ENCODE data around the gene SOX6. TPM values are rescaled to one million over a fixed set of nuclear protein-coding genes. Genes with fewer than 3 reads are reported as not detected.

SOX6 gene
- total RNA-seq, 1 experiment from 2014 or later: not detected

- Histone ChIP-seq H3K4me2 (ENCODE audit: insufficient read depth, insufficient read length, low read length) (no peak overlapping the region), H3K14ac (ENCODE audit: insufficient read depth, low read length) (no peak overlapping the region), H3K18ac (ENCODE audit: insufficient read length, low read depth, low read length) (no peak overlapping the region), H2BK120ac (ENCODE audit: low read depth, low read length, poor library complexity, severe bottlenecking) (no peak overlapping the region), H2AK5ac (ENCODE audit: insufficient read length, low read length) (no peak overlapping the region), H3K27me3 (ENCODE audit: insufficient read depth, low read length) (no peaks in the 10 kb centered on the region), H4K20me1 (ENCODE audit: control insufficient read depth, insufficient read depth, insufficient read length) (no peaks in the 10 kb centered on the region), H2BK5ac (ENCODE audit: insufficient read length, low read length) (no peak overlapping the region), H3K23ac (ENCODE audit: insufficient read length, low read depth, low read length) (no peak overlapping the region), H2BK20ac (ENCODE audit: low read depth, low read length, poor library complexity, severe bottlenecking) (no peak overlapping the region), H3K4me1 (ENCODE audit: insufficient read depth, low read length) (no peaks in the 10 kb centered on the region), H3K56ac (ENCODE audit: insufficient read length, low read depth, low read length) (no peak overlapping the region), H3K9ac (ENCODE audit: extremely low read depth, insufficient read length, low read length) (no peak overlapping the region), H2AFZ (ENCODE audit: low read length) (no peak overlapping the region), H2BK12ac (ENCODE audit: insufficient read length, low read depth, low read length) (no peak overlapping the region), H4K5ac (ENCODE audit: insufficient read length, low read depth, low read length) (no peak overlapping the region), H3K9me3 (ENCODE audit: control insufficient read depth, low read depth, low read length) (no peaks in the 10 kb centered on the region), H3K4ac (ENCODE audit: low read depth, low read length) (no peak overlapping the region), H3T11ph (ENCODE audit: low read length) (no peak overlapping the region), H4K91ac (ENCODE audit: insufficient read length, low read depth, low read length) (no peak overlapping the region), H3K79me1 (ENCODE audit: insufficient read depth, low read depth, low read length, poor library complexity, severe bottlenecking) (no peaks in the 10 kb centered on the region), H3K23me2 (ENCODE audit: insufficient read length, low read depth, low read length, poor library complexity, severe bottlenecking) (no peaks in the 10 kb centered on the region), H2BK15ac (ENCODE audit: low read depth, low read length) (no peak overlapping the region), H3K27ac (ENCODE audit: insufficient read length, low read depth, low read length) (no peak overlapping the region), H3K79me2 (ENCODE audit: insufficient read depth, low read length) (no peaks in the 10 kb centered on the region), H4K8ac (replicated peaks; ENCODE audit: insufficient read length, low read depth, low read length) (no peak overlapping the region)
- Mint-ChIP-seq H3K27me3 (ENCODE audit: low read depth) (no peaks in the 10 kb centered on the region; the same call in 1 of the 2 replicates), H3K4me3 (no peak overlapping the region), H3K9me3 (no peaks in the 10 kb centered on the region), H3K27ac (no peak overlapping the region), H3K36me3 (ENCODE audit: insufficient read depth in 1 of 3, low read depth in 3 of 3) (no peaks in the 10 kb centered on the region), H3K4me1 (peaks cover 0 to 2% of the 10 kb centered on the region in 2 experiments; a peak in 1 of 4 replicates)
- DNase-seq: no peak
- no CpG with 5 or more reads among the region's 3 CpGs for WGBS (ENCODE audit: extremely low coverage, insufficient read length, low lambda C conversion rate)
- TF ChIP-seq CTCF (conservative IDR thresholded peaks at IDR 0.05): no peak
These were observed 323.4 kb downstream of the SOX6 start for GRCh38 chr11:16032974-16033373.
